Skeletal muscle satellite cell (primary cell): ENCODE measurements around the gene TNFRSF8.

Source experiments
- H3K27me3 ChIP-seq: 2 replicates; pipeline ENCODE4 v1.7.0; 2013; ENCODE audit warnings: low read length; ENCODE audit not compliant: control insufficient read depth, insufficient read depth
- H3K36me3 ChIP-seq: 2 replicates; pipeline ENCODE4 v1.7.0; 2013; ENCODE audit warnings: mild to moderate bottlenecking, control low read depth, low read length; ENCODE audit not compliant: insufficient read depth
- H3K4me1 ChIP-seq: 2 replicates; pipeline ENCODE4 v1.7.0; 2013; ENCODE audit warnings: low read length; ENCODE audit not compliant: control insufficient read depth, insufficient read depth
- H3K4me2 ChIP-seq: 2 replicates; pipeline ENCODE4 v1.7.0; 2013; ENCODE audit warnings: mild to moderate bottlenecking, low read length
- H3K4me3 ChIP-seq: 2 replicates; pipeline ENCODE4 v1.7.0; 2013; ENCODE audit warnings: low read length
- H3K9ac ChIP-seq: 2 replicates; pipeline ENCODE4 v1.7.0; 2013; ENCODE audit warnings: mild to moderate bottlenecking, low read depth, low read length, moderate library complexity
- H3K9me3 ChIP-seq: replicated peaks from 2 replicates; pipeline ENCODE4 v1.7.0; 2013; ENCODE audit warnings: mild to moderate bottlenecking, control low read depth, low read length

Gene TNFRSF8

GRCh38 chr1:12148958-12149790 lies 86.1 kb downstream of the TNFRSF8 start:
- Histone ChIP-seq H3K4me3 (no peak overlapping the region), H3K4me1 (peaks cover 37% of the 10 kb centered on the region), H3K9ac (no peak overlapping the region), H3K4me2 (no peak overlapping the region), H3K9me3 (no peaks in the 10 kb centered on the region), H3K36me3 (no peaks in the 10 kb centered on the region), H3K27me3 (no peaks in the 10 kb centered on the region)

- Histone ChIP-seq H3K4me1 (peaks cover 33% of the 10 kb centered on the region), H3K4me2 (no peak overlapping the region), H3K9me3 (no peaks in the 10 kb centered on the region), H3K27me3 (no peaks in the 10 kb centered on the region), H3K4me3 (no peak overlapping the region), H3K9ac (no peak overlapping the region), H3K36me3 (no peaks in the 10 kb centered on the region)
Observed at GRCh38 chr1:12149791-12150175, 86.7 kb downstream of the TNFRSF8 start.

GRCh38 chr1:12150456-12151200 lies 87.5 kb downstream of the TNFRSF8 start:
- no peak overlapping the region for H3K9ac ChIP-seq
- H3K27me3 ChIP-seq = no peaks in the 10 kb centered on the region
- H3K9me3 ChIP-seq = no peaks in the 10 kb centered on the region
- H3K36me3 ChIP-seq = no peaks in the 10 kb centered on the region
- H3K4me2 ChIP-seq = no peak overlapping the region
- H3K4me3 ChIP-seq = no peak overlapping the region
- H3K4me1 ChIP-seq = peaks cover 29% of the 10 kb centered on the region

- Histone ChIP-seq H3K27me3 (no peaks in the 10 kb centered on the region), H3K4me2 (no peak overlapping the region), H3K9me3 (no peaks in the 10 kb centered on the region), H3K36me3 (no peaks in the 10 kb centered on the region), H3K9ac (no peak overlapping the region), H3K4me1 (peaks cover 29% of the 10 kb centered on the region), H3K4me3 (no peak overlapping the region)
Observed at GRCh38 chr1:12151465-12151864, 88.4 kb downstream of the TNFRSF8 start.

GRCh38 chr1:12152113-12152891 lies 89.2 kb downstream of the TNFRSF8 start:
- no peak overlapping the region for H3K4me2 ChIP-seq
- no peaks in the 10 kb centered on the region for H3K27me3 ChIP-seq
- no peaks in the 10 kb centered on the region for H3K9me3 ChIP-seq
- H3K9ac ChIP-seq = peak overlapping the region; percentile 64
- no peak overlapping the region for H3K4me3 ChIP-seq
- no peaks in the 10 kb centered on the region for H3K36me3 ChIP-seq
- peaks cover 23% of the 10 kb centered on the region for H3K4me1 ChIP-seq

- H3K4me2 ChIP-seq = peak overlapping the region; percentile 53
- H3K27me3 ChIP-seq = no peaks in the 10 kb centered on the region
- peak overlapping the region; percentile 64 for H3K9ac ChIP-seq
- H3K4me3 ChIP-seq = no peak overlapping the region
- peaks cover 19% of the 10 kb centered on the region for H3K4me1 ChIP-seq
- no peaks in the 10 kb centered on the region for H3K36me3 ChIP-seq
- no peaks in the 10 kb centered on the region for H3K9me3 ChIP-seq
Observed at GRCh38 chr1:12153181-12153785, 90.2 kb downstream of the TNFRSF8 start.

GRCh38 chr1:12155328-12155727 lies 92.2 kb downstream of the TNFRSF8 start:
- H3K4me1 ChIP-seq = peaks cover 17% of the 10 kb centered on the region
- no peaks in the 10 kb centered on the region for H3K9me3 ChIP-seq
- no peak overlapping the region for H3K4me2 ChIP-seq
- H3K27me3 ChIP-seq = no peaks in the 10 kb centered on the region
- no peak overlapping the region for H3K4me3 ChIP-seq
- H3K9ac ChIP-seq = no peak overlapping the region
- no peaks in the 10 kb centered on the region for H3K36me3 ChIP-seq

GRCh38 chr1:12157366-12158231 lies 94.5 kb downstream of the TNFRSF8 start:
- no peak overlapping the region for H3K4me3 ChIP-seq
- H3K4me2 ChIP-seq = no peak overlapping the region
- no peaks in the 10 kb centered on the region for H3K27me3 ChIP-seq
- H3K9ac ChIP-seq = no peak overlapping the region
- H3K4me1 ChIP-seq = peaks cover 29% of the 10 kb centered on the region
- H3K36me3 ChIP-seq = no peaks in the 10 kb centered on the region
- no peaks in the 10 kb centered on the region for H3K9me3 ChIP-seq

- no peak overlapping the region for H3K9ac ChIP-seq
- H3K4me1 ChIP-seq = peaks cover 20% of the 10 kb centered on the region
- H3K4me2 ChIP-seq = no peak overlapping the region
- H3K9me3 ChIP-seq = no peaks in the 10 kb centered on the region
- H3K36me3 ChIP-seq = no peaks in the 10 kb centered on the region
- H3K27me3 ChIP-seq = no peaks in the 10 kb centered on the region
- no peak overlapping the region for H3K4me3 ChIP-seq
Observed at GRCh38 chr1:12158357-12159092, 95.4 kb downstream of the TNFRSF8 start.

GRCh38 chr1:12159816-12160215 lies 96.7 kb downstream of the TNFRSF8 start:
- no peaks in the 10 kb centered on the region for H3K27me3 ChIP-seq
- peaks cover 13% of the 10 kb centered on the region for H3K4me1 ChIP-seq
- H3K9ac ChIP-seq = no peak overlapping the region
- no peak overlapping the region for H3K4me2 ChIP-seq
- H3K4me3 ChIP-seq = no peak overlapping the region
- no peaks in the 10 kb centered on the region for H3K9me3 ChIP-seq
- H3K36me3 ChIP-seq = no peaks in the 10 kb centered on the region
